ENCODE data around the gene CTDP1. TPM values are rescaled to one million over a fixed set of nuclear protein-coding genes. Genes with fewer than 3 reads are reported as not detected.
"Not testable (repeated sequence)": the region's sequence is repeated elsewhere in the genome, so short reads cannot be mapped to it uniquely, and the experiment has no call there.

Gene CTDP1
- total RNA-seq, 1 donor from 2014 or later: 23.9 TPM

DNA sequence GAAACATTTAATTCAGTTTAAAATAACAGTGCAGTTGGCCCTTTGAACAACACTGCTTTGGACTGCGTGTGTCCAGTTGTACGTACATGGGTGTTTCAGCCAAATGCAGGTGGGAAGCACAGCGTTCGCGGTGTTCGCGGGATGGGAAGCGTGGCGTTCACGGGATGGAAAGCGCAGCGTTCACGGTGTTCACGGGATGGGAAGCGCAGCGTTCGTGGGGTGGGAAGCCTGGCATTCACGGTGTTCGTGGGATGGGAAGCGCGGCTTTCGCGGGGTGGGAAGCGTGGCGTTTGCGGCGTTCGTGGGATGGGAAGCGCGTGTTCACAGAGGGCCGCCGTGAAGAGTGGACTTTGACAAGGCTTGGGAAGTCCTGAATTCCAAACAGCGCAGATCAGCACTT is 47.6 kb downstream of the CTDP1 start:
- Mint-ChIP-seq H3K36me3 (ENCODE audit: insufficient read depth) (peaks cover 48% of the 10 kb centered on the region), H3K27ac (peak overlapping the region; percentile 8)
- DNase-seq (ENCODE audit: low spot score, unreplicated experiment): no peak

DNA sequence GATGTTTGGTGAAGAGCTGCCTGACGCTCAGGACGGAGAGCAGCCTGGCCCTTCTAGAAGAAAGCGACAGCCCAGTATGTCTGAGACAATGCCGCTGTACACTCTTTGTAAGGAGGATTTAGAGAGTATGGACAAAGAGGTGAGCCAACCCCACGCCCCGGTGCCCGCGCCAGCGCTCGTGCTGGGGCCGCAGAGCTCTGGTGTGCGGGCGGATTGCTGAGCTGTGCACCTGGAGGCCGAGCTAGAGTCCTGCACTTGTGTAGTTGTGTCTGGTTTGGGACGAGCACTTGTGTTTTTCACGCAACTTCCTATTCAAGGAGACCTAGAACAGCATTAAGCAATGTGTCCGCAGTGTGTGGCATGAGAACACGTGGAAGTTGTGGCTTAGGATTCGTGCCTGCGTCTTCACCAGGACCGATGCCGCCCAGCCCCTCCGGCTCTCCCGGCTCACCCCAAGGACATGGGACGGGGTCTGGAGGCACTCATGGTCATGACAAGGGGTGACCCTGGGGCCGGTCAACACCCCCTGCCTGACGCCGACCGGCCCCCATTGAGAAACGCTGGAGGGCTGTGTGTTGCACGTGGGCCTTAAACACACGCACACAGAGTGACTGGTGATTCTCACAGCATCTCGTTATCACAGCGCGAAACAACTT is 49.5 kb downstream of the CTDP1 start:
- DNase-seq (ENCODE audit: low spot score, unreplicated experiment): no peak
- Mint-ChIP-seq H3K4me3 (ENCODE audit: low read depth) (no peak overlapping the region), H3K27me3 (no peaks in the 10 kb centered on the region), H3K4me1 (ENCODE audit: low read depth) (no peaks in the 10 kb centered on the region), H3K9me3 (ENCODE audit: low read depth) (peaks cover 4% of the 10 kb centered on the region), H3K27ac (no peak overlapping the region), H3K36me3 (ENCODE audit: insufficient read depth) (peaks cover 53% of the 10 kb centered on the region)
- TF ChIP-seq, protein P1, sequence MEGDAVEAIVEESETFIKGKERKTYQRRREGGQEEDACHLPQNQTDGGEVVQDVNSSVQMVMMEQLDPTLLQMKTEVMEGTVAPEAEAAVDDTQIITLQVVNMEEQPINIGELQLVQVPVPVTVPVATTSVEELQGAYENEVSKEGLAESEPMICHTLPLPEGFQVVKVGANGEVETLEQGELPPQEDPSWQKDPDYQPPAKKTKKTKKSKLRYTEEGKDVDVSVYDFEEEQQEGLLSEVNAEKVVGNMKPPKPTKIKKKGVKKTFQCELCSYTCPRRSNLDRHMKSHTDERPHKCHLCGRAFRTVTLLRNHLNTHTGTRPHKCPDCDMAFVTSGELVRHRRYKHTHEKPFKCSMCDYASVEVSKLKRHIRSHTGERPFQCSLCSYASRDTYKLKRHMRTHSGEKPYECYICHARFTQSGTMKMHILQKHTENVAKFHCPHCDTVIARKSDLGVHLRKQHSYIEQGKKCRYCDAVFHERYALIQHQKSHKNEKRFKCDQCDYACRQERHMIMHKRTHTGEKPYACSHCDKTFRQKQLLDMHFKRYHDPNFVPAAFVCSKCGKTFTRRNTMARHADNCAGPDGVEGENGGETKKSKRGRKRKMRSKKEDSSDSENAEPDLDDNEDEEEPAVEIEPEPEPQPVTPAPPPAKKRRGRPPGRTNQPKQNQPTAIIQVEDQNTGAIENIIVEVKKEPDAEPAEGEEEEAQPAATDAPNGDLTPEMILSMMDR (IDR thresholded peaks at IDR 0.05; ENCODE audit: unreplicated experiment): no peak

More for the DNA sequence above, 47.6 kb downstream of the CTDP1 start:
- H3K27me3 Mint-ChIP-seq: no peaks in the 10 kb centered on the region
- H3K9me3 Mint-ChIP-seq (ENCODE audit: low read depth): peaks cover 4% of the 10 kb centered on the region
- TF ChIP-seq, protein P1 (IDR thresholded peaks at IDR 0.05; ENCODE audit: unreplicated experiment): no peak
- H3K4me1 Mint-ChIP-seq (ENCODE audit: low read depth): no peaks in the 10 kb centered on the region
- H3K4me3 Mint-ChIP-seq (ENCODE audit: low read depth): no peak overlapping the region

DNA sequence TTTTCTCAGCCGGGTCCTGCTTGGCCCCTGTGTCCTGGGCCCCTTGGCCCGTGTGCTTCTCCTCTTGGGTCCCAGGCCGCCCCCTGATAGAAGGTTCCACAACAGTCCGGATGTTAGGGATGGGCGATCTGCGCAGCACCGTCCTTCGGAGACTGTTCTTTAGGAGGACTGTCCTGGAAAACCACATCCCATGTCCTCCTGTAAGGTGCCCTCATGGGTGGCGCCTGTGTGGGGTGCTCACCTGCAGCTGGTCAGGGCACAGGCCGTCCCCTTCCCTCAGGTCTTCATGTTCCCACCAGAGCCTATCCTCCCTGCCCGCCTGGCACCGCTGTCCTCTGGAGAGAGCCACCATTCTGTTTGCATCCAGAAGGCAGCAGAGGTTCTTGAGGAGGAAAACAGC is 50.0 kb downstream of the CTDP1 start:
- Mint-ChIP-seq H3K27me3 (no peaks in the 10 kb centered on the region), H3K36me3 (ENCODE audit: insufficient read depth) (peaks cover 52% of the 10 kb centered on the region), H3K4me3 (ENCODE audit: low read depth) (no peak overlapping the region), H3K9me3 (ENCODE audit: low read depth) (peaks cover 4% of the 10 kb centered on the region), H3K4me1 (ENCODE audit: low read depth) (no peaks in the 10 kb centered on the region), H3K27ac (no peak overlapping the region)
- TF ChIP-seq, protein P1 (IDR thresholded peaks at IDR 0.05; ENCODE audit: unreplicated experiment): no peak
- DNase-seq (ENCODE audit: low spot score, unreplicated experiment): no peak

DNA sequence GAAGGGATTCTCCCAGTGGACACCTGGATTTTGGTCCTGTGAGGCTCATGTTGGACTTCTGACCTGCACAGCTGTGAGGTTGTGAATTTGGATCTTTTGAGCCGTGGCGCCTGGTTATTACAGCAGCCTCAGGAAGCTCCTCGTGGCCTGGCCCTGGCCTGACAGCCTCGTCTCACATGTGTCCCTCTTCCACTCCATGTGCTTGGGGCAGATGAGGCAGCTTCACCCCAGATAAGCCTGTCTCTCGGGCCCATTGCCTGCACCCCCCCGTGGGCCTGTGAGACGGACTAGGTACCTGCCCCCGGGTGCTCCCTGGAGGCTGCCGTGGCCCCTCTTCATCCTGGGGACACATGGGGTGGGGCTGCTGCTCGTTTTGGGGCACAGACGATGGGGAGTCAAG is 51.2 kb downstream of the CTDP1 start:
- Mint-ChIP-seq H3K9me3 (ENCODE audit: low read depth) (peaks cover 4% of the 10 kb centered on the region), H3K4me3 (ENCODE audit: low read depth) (no peak overlapping the region), H3K27me3 (no peaks in the 10 kb centered on the region), H3K36me3 (ENCODE audit: insufficient read depth) (peaks cover 46% of the 10 kb centered on the region), H3K27ac (no peak overlapping the region), H3K4me1 (ENCODE audit: low read depth) (no peaks in the 10 kb centered on the region)
- no peak for DNase-seq (ENCODE audit: low spot score, unreplicated experiment)
- TF ChIP-seq, protein P1 (IDR thresholded peaks at IDR 0.05; ENCODE audit: unreplicated experiment): no peak

DNA sequence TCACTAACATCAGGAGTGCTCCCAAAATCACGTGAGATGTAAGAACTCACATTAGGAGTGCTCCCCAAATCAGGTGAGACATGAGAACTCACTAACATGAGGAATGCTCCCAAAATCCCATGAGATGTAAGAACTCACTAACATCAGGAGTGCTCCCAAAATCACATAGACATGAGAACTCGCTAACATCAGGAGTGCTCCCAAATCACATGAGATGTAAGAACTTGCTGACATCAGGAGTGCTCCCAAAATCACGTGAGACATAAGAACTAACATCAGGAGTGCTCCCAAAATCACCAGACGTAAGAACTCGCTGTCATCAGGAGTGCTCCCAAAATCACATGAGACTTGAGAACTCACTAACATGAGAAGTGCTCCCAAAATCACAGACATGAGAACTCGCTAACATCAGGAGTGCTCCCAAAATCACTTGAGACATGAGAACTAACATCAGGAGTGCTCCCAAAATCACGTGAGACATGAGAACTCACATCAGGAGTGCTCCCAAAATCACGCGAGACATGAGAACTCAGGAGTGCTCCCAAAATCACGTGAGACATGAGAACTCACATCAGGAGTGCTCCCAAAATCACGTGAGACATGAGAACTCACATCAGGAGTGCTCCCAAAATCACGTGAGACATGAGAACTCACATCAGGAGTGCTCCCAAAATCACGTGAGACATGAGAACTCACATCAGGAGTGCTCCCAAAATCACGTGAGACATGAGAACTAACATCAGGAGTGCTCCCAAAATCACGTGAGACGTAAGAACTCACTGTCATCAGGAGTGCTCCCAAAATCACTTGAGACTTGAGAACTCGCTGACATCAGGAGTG is 52.5 kb downstream of the CTDP1 start:
- peaks cover 38% of the 10 kb centered on the region for H3K36me3 Mint-ChIP-seq (ENCODE audit: insufficient read depth)
- H3K4me3 Mint-ChIP-seq (ENCODE audit: low read depth); H3K27ac Mint-ChIP-seq; H3K9me3 Mint-ChIP-seq (ENCODE audit: low read depth); H3K27me3 Mint-ChIP-seq; H3K4me1 Mint-ChIP-seq (ENCODE audit: low read depth); DNase-seq (ENCODE audit: low spot score, unreplicated experiment): not testable (repeated sequence)

Measured in progenitor cell of endocrine pancreas (in vitro differentiated cells).